Measurements from ENCODE around the gene NEK4.

The NEK4 gene

DNA sequence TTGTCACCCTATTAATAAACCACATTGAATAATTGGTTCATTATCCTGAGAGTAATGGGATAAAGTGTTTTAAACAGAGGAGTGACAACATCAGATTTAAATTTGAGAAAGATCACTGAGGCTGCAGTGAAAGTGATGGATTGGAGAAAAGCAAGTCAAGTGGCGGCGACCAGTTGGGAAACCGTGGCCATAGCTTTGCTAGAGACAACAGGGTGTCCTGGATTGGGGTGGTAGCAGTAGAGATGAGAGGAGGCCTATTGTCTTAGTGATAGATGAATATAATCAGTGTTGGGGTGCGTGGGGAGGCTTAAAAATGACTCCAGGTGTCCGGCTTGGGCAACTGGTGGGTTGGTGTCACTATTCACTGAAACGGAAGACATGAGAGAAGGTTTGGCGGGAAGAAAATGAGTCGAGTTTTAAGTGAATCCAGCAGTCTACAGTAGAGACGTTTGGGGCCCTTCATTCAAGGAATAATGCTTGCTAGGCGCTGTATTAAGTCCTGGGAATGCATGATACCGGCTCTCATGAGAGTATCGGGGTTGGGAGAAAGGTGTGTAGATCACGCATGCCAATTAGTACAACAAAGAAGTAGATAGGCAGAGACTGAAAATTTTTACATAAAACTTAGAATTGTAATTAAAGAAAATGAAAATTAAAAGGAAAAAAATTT lies 819 bp downstream of the NEK4 start:
- Histone ChIP-seq H3K36me3 (ENCODE audit: control insufficient read depth in 2 of 2, insufficient read depth in 1 of 2, low read length in 2 of 2) (peaks cover 11 to 35% of the 10 kb centered on the region in 2 experiments), H3K4me3 (ENCODE audit: low read depth, low read length) (peak overlapping the region; percentile 94), H3K4me1 (ENCODE audit: control insufficient read depth, insufficient read depth, low read length) (peaks cover 3% of the 10 kb centered on the region; the same call in 1 of the 2 replicates), H3K27ac (ENCODE audit: extremely low read depth, low read depth, low read length) (peak overlapping the region; percentile 43; the same call in 1 of the 2 replicates), H3K9me3 (ENCODE audit: control insufficient read depth, insufficient read depth, low read depth, low read length) (no peaks in the 10 kb centered on the region)
- POLR2A ChIA-PET, result interaction anchor here (0.6 to 1.5 kb wide), 3 partner anchors 43 to 234 kb away, joined by 3 to 4 read pairs (median 3); partner anchors contain the start of genes GLT8D1, SPCS1 and UQCC5
- TF ChIP-seq PRDM1 (tag by site-specific recombination; IDR thresholded peaks at IDR 0.05) (peak; percentile 78), ZNF510 (tag by site-specific recombination; IDR thresholded peaks at IDR 0.05; ENCODE audit: insufficient replicate concordance) (no peak), ZNF416 (tag by site-specific recombination; IDR thresholded peaks at IDR 0.05) (no peak), ZNF311 (tag by site-specific recombination; IDR thresholded peaks at IDR 0.05; ENCODE audit: borderline replicate concordance) (no peak), ZNF350 (tag by site-specific recombination; IDR thresholded peaks at IDR 0.05) (no peak), ZNF366 (tag by site-specific recombination; conservative IDR thresholded peaks at IDR 0.05) (no peak), ZNF423 (tag by site-specific recombination; IDR thresholded peaks at IDR 0.05) (no peak), ZNF335 (tag by site-specific recombination; conservative IDR thresholded peaks at IDR 0.05) (peak; percentile 19), ZNF211 (tag by site-specific recombination; IDR thresholded peaks at IDR 0.05; ENCODE audit: low read depth) (no peak), ZSCAN30 (tag by site-specific recombination; IDR thresholded peaks at IDR 0.05) (no peak), ZNF37A (tag by site-specific recombination; IDR thresholded peaks at IDR 0.05) (no peak), ZNF521 (tag by site-specific recombination; IDR thresholded peaks at IDR 0.05) (no peak), SP2 (tag by site-specific recombination; IDR thresholded peaks at IDR 0.05) (no peak), SCRT2 (tag by site-specific recombination; IDR thresholded peaks at IDR 0.05) (peak; percentile 77), ZNF138 (tag by site-specific recombination; IDR thresholded peaks at IDR 0.05; ENCODE audit: borderline replicate concordance) (no peak), ZNF324 (tag by site-specific recombination; IDR thresholded peaks at IDR 0.05) (no peak), GLI4 (tag by site-specific recombination; IDR thresholded peaks at IDR 0.05) (no peak)
- TF ChIP-seq, protein P1, sequence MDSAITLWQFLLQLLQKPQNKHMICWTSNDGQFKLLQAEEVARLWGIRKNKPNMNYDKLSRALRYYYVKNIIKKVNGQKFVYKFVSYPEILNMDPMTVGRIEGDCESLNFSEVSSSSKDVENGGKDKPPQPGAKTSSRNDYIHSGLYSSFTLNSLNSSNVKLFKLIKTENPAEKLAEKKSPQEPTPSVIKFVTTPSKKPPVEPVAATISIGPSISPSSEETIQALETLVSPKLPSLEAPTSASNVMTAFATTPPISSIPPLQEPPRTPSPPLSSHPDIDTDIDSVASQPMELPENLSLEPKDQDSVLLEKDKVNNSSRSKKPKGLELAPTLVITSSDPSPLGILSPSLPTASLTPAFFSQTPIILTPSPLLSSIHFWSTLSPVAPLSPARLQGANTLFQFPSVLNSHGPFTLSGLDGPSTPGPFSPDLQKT (IDR thresholded peaks at IDR 0.05; ENCODE audit: borderline replicate concordance, low read depth, low read length), result no peak
- TF ChIP-seq, protein P2, sequence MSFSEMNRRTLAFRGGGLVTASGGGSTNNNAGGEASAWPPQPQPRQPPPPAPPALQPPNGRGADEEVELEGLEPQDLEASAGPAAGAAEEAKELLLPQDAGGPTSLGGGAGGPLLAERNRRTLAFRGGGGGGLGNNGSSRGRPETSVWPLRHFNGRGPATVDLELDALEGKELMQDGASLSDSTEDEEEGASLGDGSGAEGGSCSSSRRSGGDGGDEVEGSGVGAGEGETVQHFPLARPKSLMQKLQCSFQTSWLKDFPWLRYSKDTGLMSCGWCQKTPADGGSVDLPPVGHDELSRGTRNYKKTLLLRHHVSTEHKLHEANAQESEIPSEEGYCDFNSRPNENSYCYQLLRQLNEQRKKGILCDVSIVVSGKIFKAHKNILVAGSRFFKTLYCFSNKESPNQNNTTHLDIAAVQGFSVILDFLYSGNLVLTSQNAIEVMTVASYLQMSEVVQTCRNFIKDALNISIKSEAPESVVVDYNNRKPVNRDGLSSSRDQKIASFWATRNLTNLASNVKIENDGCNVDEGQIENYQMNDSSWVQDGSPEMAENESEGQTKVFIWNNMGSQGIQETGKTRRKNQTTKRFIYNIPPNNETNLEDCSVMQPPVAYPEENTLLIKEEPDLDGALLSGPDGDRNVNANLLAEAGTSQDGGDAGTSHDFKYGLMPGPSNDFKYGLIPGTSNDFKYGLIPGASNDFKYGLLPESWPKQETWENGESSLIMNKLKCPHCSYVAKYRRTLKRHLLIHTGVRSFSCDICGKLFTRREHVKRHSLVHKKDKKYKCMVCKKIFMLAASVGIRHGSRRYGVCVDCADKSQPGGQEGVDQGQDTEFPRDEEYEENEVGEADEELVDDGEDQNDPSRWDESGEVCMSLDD (tag by site-specific recombination; IDR thresholded peaks at IDR 0.05), result no peak
- TF ChIP-seq, protein P3, sequence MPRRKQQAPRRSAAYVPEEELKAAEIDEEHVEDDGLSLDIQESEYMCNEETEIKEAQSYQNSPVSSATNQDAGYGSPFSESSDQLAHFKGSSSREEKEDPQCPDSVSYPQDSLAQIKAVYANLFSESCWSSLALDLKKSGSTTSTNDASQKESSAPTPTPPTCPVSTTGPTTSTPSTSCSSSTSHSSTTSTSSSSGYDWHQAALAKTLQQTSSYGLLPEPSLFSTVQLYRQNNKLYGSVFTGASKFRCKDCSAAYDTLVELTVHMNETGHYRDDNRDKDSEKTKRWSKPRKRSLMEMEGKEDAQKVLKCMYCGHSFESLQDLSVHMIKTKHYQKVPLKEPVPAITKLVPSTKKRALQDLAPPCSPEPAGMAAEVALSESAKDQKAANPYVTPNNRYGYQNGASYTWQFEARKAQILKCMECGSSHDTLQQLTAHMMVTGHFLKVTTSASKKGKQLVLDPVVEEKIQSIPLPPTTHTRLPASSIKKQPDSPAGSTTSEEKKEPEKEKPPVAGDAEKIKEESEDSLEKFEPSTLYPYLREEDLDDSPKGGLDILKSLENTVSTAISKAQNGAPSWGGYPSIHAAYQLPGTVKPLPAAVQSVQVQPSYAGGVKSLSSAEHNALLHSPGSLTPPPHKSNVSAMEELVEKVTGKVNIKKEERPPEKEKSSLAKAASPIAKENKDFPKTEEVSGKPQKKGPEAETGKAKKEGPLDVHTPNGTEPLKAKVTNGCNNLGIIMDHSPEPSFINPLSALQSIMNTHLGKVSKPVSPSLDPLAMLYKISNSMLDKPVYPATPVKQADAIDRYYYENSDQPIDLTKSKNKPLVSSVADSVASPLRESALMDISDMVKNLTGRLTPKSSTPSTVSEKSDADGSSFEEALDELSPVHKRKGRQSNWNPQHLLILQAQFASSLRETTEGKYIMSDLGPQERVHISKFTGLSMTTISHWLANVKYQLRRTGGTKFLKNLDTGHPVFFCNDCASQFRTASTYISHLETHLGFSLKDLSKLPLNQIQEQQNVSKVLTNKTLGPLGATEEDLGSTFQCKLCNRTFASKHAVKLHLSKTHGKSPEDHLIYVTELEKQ (tag by site-specific recombination; IDR thresholded peaks at IDR 0.05; ENCODE audit: borderline replicate concordance), result no peak
- TF ChIP-seq, protein P4, sequence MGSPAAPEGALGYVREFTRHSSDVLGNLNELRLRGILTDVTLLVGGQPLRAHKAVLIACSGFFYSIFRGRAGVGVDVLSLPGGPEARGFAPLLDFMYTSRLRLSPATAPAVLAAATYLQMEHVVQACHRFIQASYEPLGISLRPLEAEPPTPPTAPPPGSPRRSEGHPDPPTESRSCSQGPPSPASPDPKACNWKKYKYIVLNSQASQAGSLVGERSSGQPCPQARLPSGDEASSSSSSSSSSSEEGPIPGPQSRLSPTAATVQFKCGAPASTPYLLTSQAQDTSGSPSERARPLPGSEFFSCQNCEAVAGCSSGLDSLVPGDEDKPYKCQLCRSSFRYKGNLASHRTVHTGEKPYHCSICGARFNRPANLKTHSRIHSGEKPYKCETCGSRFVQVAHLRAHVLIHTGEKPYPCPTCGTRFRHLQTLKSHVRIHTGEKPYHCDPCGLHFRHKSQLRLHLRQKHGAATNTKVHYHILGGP (tag by site-specific recombination; IDR thresholded peaks at IDR 0.05), result no peak
- TF ChIP-seq, protein P5, sequence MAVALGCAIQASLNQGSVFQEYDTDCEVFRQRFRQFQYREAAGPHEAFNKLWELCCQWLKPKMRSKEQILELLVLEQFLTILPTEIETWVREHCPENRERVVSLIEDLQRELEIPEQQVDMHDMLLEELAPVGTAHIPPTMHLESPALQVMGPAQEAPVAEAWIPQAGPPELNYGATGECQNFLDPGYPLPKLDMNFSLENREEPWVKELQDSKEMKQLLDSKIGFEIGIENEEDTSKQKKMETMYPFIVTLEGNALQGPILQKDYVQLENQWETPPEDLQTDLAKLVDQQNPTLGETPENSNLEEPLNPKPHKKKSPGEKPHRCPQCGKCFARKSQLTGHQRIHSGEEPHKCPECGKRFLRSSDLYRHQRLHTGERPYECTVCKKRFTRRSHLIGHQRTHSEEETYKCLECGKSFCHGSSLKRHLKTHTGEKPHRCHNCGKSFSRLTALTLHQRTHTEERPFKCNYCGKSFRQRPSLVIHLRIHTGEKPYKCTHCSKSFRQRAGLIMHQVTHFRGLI (tag by site-specific recombination; IDR thresholded peaks at IDR 0.05), result no peak
- TF ChIP-seq, protein P6, sequence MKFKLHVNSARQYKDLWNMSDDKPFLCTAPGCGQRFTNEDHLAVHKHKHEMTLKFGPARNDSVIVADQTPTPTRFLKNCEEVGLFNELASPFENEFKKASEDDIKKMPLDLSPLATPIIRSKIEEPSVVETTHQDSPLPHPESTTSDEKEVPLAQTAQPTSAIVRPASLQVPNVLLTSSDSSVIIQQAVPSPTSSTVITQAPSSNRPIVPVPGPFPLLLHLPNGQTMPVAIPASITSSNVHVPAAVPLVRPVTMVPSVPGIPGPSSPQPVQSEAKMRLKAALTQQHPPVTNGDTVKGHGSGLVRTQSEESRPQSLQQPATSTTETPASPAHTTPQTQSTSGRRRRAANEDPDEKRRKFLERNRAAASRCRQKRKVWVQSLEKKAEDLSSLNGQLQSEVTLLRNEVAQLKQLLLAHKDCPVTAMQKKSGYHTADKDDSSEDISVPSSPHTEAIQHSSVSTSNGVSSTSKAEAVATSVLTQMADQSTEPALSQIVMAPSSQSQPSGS (tag by site-specific recombination; IDR thresholded peaks at IDR 0.05; ENCODE audit: low read depth), result no peak
- CTCF ChIA-PET, result interaction anchor here (1.7 kb wide), 1 partner anchor 10 kb away, joined by 4 read pairs; no protein-coding TSS in a partner anchor
